IPS DF 4.7 (cell line): ENCODE data around the gene ERGIC1.
"Not testable (repeated sequence)": the region's sequence is repeated elsewhere in the genome, so short reads cannot be mapped to it uniquely, and the experiment has no call there.

ENCODE experiments used
- DNase-seq: peaks from one replicate; pipeline ENCODE4 v3.0.0-alpha.2; 2013; ENCODE audit warnings: low spot score; ENCODE audit errors: extremely low read depth

Gene ERGIC1

DNA sequence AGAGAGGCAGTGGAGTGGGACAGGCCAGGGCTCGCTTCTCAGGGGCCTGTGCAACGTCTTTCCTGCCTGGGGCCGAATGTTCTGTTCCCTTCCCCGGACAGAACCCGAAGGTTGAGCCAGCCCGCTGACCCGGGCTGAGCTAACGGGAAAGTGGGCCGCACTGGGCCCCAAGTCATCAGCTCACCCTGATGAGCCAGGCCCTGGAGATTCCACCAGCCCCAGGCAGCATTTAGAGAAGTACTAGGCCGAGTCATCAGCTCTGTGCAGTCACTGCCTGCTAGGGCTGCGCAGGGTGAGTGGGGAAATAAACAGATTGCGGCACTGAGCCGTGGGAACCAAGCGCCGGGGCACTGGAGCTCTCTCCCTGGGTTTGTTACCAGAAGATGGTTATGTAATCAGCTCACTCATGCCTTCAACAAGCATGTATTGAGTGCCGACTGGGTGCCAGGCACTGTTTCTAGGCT lies 33.9 kb upstream of the ERGIC1 start:
- DNase-seq: no peak

DNA sequence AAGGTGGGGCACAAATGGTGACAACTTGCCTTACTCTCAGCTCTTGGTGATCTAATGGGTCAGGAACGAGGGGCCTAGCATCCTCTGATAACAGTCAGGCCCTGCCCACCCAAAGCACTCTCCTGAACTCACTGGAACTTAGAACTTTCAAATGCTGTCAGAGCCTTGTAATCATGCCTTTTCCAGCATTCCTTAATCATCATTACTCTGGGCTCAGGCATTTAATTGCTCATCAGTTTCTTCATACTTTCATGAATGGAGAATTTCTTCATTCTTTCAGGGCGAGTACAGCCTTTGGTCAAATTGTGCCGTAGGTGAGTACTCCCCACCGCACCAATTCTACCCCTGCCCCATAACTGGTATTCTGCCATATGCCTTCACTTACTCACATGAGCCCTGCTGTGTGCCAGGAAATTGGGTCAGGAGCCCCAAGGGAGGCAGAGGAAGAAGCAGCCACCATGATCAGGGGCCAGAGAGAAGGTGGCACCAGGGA lies 32.8 kb upstream of the ERGIC1 start:
- no peak for DNase-seq

DNA sequence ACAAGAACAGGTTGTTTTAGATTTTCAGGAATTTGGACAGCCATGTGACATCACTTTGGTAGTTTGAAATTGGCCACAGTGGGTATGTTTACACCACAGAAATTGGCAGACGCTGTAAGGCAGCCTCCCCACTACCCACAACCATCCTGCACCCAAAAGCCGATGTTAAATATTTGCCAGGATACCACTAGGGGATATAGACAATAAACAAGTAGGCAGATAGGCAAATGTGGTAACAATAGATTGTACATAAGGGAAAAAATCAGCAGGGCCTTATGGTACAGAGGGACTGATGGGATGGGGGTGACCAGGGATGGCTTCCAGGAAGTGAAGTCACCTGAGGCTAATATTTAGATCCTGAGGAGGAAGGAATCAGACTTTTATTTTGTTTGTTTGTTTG lies 31.9 kb upstream of the ERGIC1 start:
- DNase-seq: no peak

GRCh38 chr5:172802567-172803176 lies 31.4 kb upstream of the ERGIC1 start:
- no peak for DNase-seq

DNA sequence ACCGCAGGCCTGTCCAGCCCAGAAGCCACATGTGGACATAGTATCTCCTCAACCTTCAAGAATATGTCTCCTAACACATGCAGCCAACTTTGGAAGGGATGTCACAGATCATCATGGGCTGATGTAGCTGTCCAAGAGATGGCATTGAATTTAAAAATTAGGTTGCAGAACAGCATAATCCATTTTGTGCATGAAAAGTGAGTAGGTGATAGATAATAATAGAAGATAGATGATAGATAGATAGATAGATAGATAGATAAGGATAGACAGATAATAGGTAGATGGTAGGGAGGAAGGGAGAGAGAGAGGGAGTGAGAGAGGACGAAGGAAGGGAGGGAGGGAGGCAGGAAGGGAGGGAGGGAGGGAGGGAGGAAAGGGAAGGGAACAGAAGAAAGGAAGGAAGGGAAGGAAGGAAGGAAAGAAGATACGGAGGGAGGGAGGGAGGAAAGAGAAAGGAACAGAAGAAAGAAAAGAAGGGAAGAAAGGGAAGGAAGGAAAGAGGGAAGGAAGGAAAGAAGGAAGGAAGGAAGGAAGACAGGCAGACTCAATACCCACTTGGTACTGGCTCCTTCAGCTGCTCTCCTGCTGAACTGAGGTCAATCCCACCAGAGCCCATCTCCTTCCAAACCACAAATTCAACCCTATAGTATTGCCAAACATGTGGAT lies 28.9 kb upstream of the ERGIC1 start:
- DNase-seq: no peak

DNA sequence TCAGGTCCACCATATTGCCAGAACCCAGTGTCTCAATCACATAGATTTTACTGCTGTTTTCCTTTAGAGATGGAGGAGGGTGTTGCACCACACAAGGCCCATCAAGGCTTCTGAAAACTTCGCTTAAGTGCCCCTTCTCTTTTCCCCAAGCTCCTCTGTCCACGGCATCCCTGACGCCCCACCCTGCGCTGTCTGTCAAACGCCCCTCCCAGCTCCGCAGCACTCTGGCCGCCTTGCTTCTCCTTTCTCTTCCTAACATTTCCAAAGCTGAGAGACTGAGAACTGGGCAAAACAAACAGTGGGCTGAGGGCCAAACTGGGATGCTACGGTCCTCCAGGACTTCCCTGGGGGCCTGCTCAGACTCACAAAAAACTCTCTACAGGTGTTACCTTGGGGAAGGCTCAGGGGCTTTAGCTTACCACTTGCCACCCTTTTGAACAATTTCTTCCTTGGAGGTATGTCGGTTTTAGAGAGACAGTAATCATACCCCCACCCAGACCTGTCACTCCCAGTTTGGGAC lies 28.3 kb upstream of the ERGIC1 start:
- DNase-seq: no peak

- no peak for DNase-seq
These were observed 27.0 kb upstream of the ERGIC1 start for GRCh38 chr5:172806897-172807672.

GRCh38 chr5:172807766-172808311 lies 26.2 kb upstream of the ERGIC1 start:
- no peak for DNase-seq

DNA sequence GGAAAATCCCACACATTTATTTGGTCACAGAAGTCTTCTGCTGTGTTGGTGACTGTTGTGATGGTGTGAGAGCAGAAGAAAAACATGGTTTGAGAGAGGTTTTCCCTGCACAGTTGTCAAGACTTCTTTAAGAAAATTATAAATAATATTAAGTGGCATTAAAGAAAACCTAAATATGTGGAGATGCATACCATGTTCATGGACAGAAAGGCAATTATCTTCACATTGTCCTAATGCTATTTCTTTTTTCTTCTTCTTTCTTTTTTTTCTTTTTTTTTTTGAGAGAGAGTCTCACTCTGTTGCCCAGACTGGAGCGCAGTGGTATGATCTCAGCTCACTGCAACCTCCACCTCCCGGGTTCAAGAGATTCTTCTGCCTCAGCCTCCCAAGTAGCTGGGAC lies 24.3 kb upstream of the ERGIC1 start:
- no peak for DNase-seq

GRCh38 chr5:172810996-172811395 lies 23.1 kb upstream of the ERGIC1 start:
- not testable (repeated sequence) for DNase-seq

DNA sequence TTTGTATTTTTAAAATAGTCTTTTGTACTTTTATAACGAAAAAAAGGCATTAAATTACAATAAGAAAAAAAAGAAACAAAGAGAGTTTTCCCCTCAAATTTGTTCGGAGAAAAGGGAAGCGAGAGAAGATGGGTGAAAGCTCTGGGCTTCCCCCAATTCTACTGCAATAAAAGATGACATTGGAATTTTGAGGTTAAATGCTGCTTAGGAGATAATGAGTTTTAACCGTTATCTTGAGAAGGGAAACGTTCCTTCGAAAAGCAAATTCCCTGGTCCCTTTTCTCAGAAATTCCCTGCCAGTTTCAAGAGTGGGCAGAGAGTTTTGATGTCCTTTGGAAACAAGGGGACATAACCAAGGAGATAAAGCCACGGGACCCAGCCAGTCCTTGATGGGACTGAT lies 18.4 kb upstream of the ERGIC1 start:
- DNase-seq: no peak

DNA sequence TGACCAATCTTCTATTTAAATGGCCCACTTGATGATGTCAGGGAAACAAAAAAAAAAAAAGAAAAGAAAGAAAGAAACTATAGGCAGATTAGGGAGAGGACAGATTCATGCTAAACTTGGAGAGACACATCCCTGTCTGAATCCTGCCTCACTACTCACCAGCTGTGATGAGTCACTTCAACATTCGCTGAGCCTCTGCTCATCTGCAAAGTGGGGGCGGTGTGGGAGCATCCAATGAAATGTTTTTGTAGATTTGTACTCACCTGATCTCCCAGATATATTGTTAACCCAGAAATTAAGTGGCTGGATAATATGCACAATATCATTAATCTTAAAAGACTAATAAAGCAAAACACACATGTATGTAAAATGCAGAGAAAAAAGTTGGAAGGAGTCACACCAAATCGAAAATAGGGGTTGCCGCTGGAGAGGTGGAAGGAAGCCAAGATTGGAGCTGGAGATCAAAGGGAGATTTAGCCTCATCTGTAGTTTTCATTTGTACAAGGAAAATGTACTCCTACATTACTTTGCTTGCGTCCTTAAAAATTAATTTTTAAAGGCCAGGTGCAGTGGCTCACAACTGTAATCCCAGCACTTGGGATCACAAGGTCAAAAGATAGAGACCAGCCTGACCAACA lies 17.0 kb upstream of the ERGIC1 start:
- DNase-seq: no peak

DNA sequence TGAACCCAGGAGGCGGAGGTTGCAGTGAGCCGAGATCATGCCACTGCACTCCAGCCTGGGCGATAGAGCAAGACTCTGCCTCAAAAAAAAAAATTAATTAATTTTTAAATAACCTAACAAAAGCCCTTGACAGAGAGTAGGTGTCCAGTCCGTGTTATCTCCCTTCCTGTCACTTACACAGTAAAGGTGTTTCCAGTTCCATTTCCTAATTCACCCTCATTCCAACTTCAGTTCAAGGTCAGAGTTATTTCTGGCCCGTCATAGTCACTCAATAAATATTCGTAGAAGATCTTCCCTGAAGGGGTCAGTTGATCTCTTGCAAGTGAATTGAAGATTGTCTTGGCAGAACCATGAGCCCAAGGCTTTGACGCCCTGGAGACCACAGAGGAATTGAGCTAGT lies 16.4 kb upstream of the ERGIC1 start:
- DNase-seq: no peak

DNA sequence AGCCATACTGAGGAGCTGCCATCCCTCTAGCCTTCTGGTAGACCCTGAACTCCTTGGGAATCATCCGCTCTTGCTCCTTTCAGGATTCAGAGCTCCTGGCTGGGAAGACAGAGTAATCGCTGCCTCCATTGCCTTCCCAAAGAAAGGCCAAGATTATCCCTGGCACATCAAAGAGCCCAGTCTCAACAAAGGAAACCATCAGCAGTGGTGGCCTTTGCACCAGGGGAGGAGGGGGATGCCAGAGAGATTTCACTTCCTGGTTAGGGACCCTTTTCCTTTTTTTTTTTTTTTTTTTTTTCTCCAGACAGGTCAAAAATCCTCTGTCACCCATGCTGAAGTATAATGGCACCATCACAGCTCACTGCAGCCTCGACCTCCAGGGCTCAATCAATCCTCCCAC lies 16.0 kb upstream of the ERGIC1 start:
- DNase-seq: no peak

- no peak for DNase-seq
These were observed 14.5 kb upstream of the ERGIC1 start for GRCh38 chr5:172819569-172819968.

- no peak for DNase-seq
These were observed 13.8 kb upstream of the ERGIC1 start for GRCh38 chr5:172820046-172820767.

DNA sequence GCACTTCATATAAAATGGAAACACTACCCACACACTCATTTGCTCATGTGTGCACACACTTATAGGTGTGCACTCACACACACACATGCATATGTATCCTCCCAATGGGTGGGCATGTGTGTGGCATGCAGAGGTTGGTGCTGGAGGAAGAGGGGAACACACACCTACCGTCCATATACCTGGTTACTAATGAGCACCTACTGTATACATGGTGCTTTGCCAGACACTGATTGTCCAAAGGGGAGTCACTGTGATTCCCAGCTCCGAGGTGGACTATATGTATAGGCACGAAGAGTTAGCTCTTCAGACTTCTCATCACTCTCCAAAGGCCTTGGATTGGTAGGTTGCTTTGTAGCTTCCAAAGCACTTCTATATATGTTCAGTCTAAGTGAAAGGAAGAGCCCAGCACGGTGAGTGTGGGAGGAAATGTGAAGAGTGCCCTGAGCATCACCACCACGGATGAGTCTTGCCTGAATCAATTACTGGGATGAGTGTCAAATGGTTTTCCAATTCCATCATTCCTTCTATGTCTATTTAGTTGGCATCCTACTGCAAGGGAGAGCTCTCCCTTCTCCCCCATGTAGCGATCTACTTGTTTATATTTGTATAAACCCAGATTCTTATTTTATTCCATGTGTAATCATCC lies 12.6 kb upstream of the ERGIC1 start:
- DNase-seq: no peak

GRCh38 chr5:172823840-172824362 lies 10.2 kb upstream of the ERGIC1 start:
- DNase-seq: no peak

DNA sequence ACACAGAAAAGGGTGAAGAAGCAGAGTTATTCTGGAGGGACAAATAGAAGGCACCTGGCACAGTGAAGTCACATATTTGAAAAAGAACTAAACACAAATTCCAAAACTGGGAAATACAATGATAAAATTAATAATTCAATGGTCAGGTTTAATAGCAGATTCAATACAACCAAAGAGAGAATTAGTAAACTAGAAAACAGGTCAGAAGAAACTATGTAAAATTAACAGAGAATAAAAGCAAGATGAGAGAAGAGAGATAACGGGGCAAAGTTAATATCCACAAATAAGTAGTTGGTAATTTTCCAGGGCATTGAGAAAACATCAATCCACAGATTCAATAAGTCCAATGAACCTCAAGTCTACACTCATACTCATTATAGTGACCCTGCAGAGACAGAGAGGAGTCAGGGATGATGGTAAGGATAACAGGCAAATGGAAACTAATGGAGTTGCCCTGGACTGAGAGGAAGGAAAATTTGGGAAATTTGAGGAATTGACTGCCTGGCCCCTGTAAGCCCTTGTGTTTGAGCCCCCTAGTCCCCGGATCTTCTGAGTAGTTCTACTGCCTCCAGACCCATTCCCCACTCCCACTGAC lies 8.3 kb upstream of the ERGIC1 start:
- DNase-seq: no peak

DNA sequence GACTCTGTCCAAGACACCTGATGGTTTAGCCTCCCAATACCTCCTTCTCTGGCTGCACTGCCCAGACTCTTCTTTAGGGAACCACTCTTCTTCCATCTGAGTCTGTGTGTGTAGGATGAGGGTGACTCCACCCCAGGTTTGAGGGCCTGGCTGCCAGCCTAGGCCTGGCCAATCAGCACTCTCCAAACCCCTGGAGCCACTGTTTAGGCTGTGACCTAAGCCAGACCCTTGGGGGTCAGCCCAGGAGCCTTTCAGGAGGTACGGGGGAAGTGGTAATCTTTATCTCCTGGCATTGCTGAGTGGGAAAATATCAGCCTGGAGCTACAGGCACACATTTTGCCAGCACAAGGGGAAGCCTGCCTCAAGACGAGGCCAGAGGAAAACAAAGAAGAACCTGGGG lies 6.2 kb upstream of the ERGIC1 start:
- no peak for DNase-seq
